Hepatic stellate cell (primary cell): ENCODE measurements around the gene TOB2.

Experiments
- DNase-seq: peaks from one replicate; pipeline ENCODE4 v3.0.0; 2011; ENCODE audit warnings: low spot score

The TOB2 gene

DNA sequence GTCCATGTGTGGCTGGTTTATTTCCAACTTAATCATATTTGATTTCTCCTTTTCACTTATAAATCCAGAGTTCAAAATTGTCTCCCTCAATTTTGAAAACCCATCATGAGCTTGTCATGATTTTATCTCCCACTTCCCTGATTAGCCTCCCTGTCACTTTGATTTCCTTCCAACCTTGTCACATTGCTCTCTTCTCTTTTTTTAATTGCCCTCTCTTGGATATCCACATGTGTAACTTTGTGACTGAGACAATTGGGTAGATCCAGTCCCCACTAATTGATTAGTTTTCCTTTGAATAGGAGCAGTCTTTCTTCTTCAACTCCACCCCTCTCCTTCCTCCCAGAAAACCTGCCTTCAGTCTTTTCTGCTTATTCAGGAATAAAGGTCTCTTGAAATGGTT is 62.5 kb downstream of the TOB2 start:
- no peak for DNase-seq
